Measurements from ENCODE around the gene CAMK1D.

CAMK1D gene

DNA sequence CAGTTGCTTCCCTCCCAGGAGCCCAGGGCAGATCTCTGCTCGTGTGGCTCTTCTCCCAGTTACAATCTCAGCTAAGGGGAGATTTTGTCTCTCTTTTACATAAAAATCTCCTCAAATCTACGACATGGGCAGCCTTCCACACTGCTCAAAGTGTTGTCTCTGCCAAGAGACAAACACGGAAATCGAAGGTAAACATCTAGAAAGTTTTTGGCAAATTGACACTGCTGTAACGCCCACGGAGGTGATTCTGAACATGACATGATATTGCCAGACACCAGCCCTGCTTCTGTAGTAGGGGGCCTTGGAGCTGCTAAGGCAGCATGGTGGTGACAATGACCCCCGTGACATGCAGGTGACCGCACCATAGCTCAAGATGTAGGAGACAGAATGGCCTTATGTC lies 523.8 kb downstream of the CAMK1D start:
- DNase-seq: no peak

DNA sequence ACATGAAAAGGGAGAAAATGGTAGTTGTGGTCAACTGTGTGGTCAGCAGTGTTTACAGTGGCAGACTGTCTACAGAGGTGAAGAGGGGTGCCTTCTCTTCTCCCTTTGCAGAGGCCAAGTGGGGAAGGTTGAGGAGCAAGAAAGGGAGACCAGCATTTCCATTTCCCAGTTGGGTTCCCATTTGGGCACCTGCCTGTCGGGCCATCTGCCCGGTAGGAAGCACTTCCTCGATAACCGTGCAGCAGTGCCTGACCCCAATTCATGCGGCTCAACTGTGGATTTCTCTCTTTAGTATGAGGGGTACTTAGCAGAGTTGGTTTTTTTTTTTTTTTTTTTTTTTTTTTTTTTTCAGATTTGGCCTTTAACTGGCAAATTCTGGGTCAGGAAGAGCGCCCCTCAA lies 525.2 kb downstream of the CAMK1D start:
- DNase-seq: no peak

DNA sequence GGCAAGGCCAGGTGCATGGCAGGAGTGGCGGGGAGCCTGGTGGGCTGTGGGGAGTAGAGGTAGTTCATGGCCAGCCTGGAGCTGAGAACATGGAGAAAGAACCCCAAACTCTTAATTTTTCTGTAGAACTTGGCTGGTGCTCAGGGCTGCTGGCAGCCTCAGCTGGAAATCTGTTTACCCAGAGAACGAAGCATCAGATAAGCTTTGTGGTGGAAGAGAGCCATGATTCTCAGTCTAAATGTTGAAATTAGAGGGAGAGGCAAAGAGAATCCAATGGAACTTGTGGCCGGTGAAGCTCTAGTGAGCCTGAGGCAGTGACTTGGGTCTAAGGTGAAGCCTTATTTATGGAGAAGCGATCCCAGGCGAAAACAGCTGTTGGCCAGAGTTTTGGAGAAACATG lies 525.8 kb downstream of the CAMK1D start:
- no peak for DNase-seq

DNA sequence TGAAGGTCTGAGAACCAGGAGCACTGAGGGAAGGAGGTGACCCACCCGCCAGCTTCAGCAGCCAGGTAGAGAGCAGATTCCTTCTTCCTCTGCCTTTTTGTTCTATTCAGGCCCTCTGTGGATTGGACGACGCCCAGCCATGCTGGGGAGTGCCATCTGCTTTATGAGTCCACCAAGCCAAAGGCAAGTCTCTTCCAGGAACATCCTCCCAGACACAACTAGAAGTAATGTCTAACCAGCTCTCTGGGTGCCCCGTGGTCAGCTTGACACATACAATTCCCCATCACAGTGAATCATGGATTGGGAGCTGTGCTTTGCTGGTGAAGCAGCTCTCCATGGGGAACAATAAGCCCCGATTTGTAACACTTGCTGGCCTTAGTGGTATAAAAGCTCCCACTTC lies 526.9 kb downstream of the CAMK1D start:
- DNase-seq: no peak

DNA sequence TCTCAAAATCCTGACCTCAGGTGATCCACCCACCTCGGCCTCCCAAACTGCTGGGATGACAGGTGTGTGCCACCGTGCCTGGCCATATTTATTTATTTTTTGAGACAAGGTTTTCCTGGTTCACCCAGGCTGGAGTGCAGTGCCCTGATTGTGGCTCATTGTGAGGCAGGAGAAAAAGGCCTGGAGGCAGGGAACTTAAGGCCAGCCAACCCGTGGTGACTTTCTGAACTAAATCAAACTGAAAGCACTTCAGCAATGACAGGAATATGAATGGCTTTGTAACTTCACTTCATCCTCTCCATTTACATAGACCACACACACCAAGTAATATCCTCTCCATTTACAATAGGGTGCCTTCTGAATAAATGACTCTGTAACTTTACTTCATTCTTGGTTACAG lies 527.8 kb downstream of the CAMK1D start:
- no peak for DNase-seq

DNA sequence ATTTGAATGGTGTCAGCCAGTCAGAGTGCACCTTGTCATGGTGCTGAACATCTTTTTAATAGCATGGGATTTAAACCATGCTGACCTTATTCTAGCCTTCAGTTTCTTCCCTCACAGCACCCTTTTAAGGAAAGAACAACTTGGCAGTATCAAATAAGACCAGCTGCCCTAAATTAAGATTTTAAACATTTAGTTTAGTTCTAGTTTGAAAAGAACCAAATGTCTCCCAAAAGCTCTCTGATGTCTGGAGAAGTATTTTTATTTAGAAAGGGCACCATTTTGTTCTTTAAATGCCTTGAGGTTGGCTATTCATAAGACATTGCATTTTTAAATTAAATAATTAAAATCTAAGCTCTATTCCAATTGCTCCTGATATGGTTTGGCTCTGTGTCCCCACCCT lies 531.1 kb downstream of the CAMK1D start:
- no peak for DNase-seq

DNA sequence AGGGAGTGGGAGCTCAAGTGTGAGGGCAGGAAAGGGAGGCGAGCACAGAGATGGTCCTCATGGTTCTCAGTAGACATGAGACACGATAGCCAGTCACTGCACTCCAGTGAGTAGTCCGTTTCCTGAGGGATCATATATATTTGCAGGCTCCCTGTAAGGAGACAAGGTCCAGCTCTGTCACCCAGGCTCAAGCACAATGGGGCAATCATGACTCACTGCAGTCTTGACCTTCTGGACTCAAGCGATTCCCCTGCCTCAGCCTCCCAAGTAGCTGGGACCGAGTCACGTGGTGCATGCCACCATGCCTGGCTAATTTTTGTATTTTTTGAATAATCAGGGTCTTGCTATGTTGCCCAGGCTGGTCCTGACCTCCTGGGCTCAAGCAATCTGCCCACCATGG lies 535.5 kb downstream of the CAMK1D start:
- no peak for DNase-seq
